Measurements from ENCODE around the gene ARMC2.
"Not testable (repeated sequence)": the region's sequence is repeated elsewhere in the genome, so short reads cannot be mapped to it uniquely, and the experiment has no call there.

Gene ARMC2

GRCh38 chr6:108888052-108888451 lies 39.8 kb downstream of the ARMC2 start:
- H3K4me3 ChIP-seq (ENCODE audit: low read depth in 1 of 2, low read length in 1 of 2), result no peak overlapping the region
- H3K36me3 ChIP-seq, result no peaks in the 10 kb centered on the region

GRCh38 chr6:108888745-108889144 lies 40.5 kb downstream of the ARMC2 start:
- no peak overlapping the region for H3K4me3 ChIP-seq (ENCODE audit: low read depth in 1 of 2, low read length in 1 of 2)
- H3K27me3 ChIP-seq, result no peaks in the 10 kb centered on the region
- H3K27ac ChIP-seq, result no peak overlapping the region
- no peak for TF ChIP-seq CTCF (IDR thresholded peaks at IDR 0.05)
- H3K36me3 ChIP-seq, result no peaks in the 10 kb centered on the region
- H3K4me1 ChIP-seq (ENCODE audit: control insufficient read depth in 1 of 2, insufficient read depth in 1 of 2, low read depth in 1 of 2, low read length in 1 of 2), result no peaks in the 10 kb centered on the region
- no peaks in the 10 kb centered on the region for H3K9me3 ChIP-seq

More at GRCh38 chr6:108888052-108888451, 39.8 kb downstream of the ARMC2 start:
- Histone ChIP-seq H3K27ac (no peak overlapping the region), H3K4me1 (ENCODE audit: control insufficient read depth in 1 of 2, insufficient read depth in 1 of 2, low read depth in 1 of 2, low read length in 1 of 2) (no peaks in the 10 kb centered on the region), H3K27me3 (no peaks in the 10 kb centered on the region), H3K9me3 (no peaks in the 10 kb centered on the region)
- TF ChIP-seq CTCF (IDR thresholded peaks at IDR 0.05), result no peak

GRCh38 chr6:108890898-108891297 lies 42.7 kb downstream of the ARMC2 start:
- H3K36me3 ChIP-seq; H3K9me3 ChIP-seq; H3K4me1 ChIP-seq (ENCODE audit: control insufficient read depth in 1 of 2, insufficient read depth in 1 of 2, low read depth in 1 of 2, low read length in 1 of 2); H3K27me3 ChIP-seq; H3K27ac ChIP-seq; H3K4me3 ChIP-seq (ENCODE audit: low read depth in 1 of 2, low read length in 1 of 2): not testable (repeated sequence)

GRCh38 chr6:108895571-108895970 lies 47.3 kb downstream of the ARMC2 start:
- TF ChIP-seq CTCF (IDR thresholded peaks at IDR 0.05), result no peak
- H3K27me3 ChIP-seq, result no peaks in the 10 kb centered on the region
- H3K4me3 ChIP-seq (ENCODE audit: low read depth in 1 of 2, low read length in 1 of 2), result no peak overlapping the region
- no peaks in the 10 kb centered on the region for H3K36me3 ChIP-seq
- H3K27ac ChIP-seq, result peak overlapping the region; percentile 69
- peaks cover 24 to 25% of the 10 kb centered on the region in 2 experiments for H3K4me1 ChIP-seq (ENCODE audit: control insufficient read depth in 1 of 2, insufficient read depth in 1 of 2, low read depth in 1 of 2, low read length in 1 of 2)
- no peaks in the 10 kb centered on the region for H3K9me3 ChIP-seq

- H3K36me3 ChIP-seq, result no peaks in the 10 kb centered on the region
- H3K9me3 ChIP-seq, result no peaks in the 10 kb centered on the region
- H3K4me1 ChIP-seq (ENCODE audit: control insufficient read depth in 1 of 2, insufficient read depth in 1 of 2, low read depth in 1 of 2, low read length in 1 of 2), result peaks cover 27 to 30% of the 10 kb centered on the region in 2 experiments
- peak overlapping the region in 1 of 2 experiments; percentile 15 for H3K4me3 ChIP-seq (ENCODE audit: low read depth in 1 of 2, low read length in 1 of 2)
- no peaks in the 10 kb centered on the region for H3K27me3 ChIP-seq
- no peak for TF ChIP-seq CTCF (IDR thresholded peaks at IDR 0.05)
- H3K27ac ChIP-seq, result peak overlapping the region; percentile 69
Measured at GRCh38 chr6:108896111-108896661, 48.0 kb downstream of the ARMC2 start.

GRCh38 chr6:108897371-108897770 lies 49.1 kb downstream of the ARMC2 start:
- Histone ChIP-seq H3K4me3 (ENCODE audit: low read depth in 1 of 2, low read length in 1 of 2) (no peak overlapping the region), H3K27me3 (no peaks in the 10 kb centered on the region), H3K27ac (no peak overlapping the region), H3K4me1 (ENCODE audit: control insufficient read depth in 1 of 2, insufficient read depth in 1 of 2, low read depth in 1 of 2, low read length in 1 of 2) (peaks cover 39 to 42% of the 10 kb centered on the region in 2 experiments), H3K9me3 (no peaks in the 10 kb centered on the region), H3K36me3 (no peaks in the 10 kb centered on the region)
- no peak for TF ChIP-seq CTCF (IDR thresholded peaks at IDR 0.05)
